Dermis blood vessel endothelial cell (primary cell): ENCODE data around the gene ADAT2. TPM values are rescaled to one million over a fixed set of nuclear protein-coding genes. Genes with fewer than 3 reads are reported as not detected.
"Not testable (repeated sequence)": the region's sequence is repeated elsewhere in the genome, so short reads cannot be mapped to it uniquely, and the experiment has no call there.

Experiments used
- DNase-seq: peaks from one replicate; pipeline ENCODE4 v3.0.0; 2010
- total RNA-seq: library from RNA; depleted of rRNA; stranded (reverse); fragments of >200 nt; gene quantifications from 2 replicates; pipeline ENCODE4 v1.2.3, GENCODE V29; 2014

The ADAT2 gene
- 3.1 and 3.8 TPM in 2 replicates for total RNA-seq

- peak; percentile 95 for DNase-seq
Measured at GRCh38 chr6:143450453-143451371, at the start of gene ADAT2, which contains the start of gene PEX3. Gene ADAT2 (minus strand): TSS chr6:143450695. CDS start chr6:143450658, 37 bp downstream. Gene PEX3 (plus strand): TSS chr6:143450805. CDS start chr6:143451043, 238 bp downstream.

DNA sequence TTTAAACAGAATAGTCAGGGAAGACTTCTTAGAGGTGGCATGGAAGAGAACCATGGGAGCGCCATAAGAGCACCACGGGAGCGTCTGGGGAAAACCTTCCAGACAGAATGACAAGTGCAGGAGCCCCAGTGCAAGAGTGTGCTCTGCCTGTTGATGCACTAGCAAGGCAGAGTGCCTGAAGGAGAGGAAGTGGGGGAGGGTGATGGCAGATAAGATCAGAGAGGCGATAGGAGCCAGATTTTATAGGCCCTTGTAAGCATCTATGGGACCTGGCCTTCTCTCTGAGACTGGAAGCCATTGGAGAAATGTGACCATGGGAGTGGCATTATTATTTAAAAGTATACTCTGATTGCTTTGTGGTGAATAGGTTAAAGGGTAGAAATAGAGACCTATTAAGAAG, 47.9 kb upstream of the ADAT2 start:
- DNase-seq = no peak

GRCh38 chr6:143496974-143497373, 46.5 kb upstream of the ADAT2 start:
- no peak for DNase-seq

GRCh38 chr6:143490775-143491174, 40.3 kb upstream of the ADAT2 start:
- DNase-seq = no peak

DNA sequence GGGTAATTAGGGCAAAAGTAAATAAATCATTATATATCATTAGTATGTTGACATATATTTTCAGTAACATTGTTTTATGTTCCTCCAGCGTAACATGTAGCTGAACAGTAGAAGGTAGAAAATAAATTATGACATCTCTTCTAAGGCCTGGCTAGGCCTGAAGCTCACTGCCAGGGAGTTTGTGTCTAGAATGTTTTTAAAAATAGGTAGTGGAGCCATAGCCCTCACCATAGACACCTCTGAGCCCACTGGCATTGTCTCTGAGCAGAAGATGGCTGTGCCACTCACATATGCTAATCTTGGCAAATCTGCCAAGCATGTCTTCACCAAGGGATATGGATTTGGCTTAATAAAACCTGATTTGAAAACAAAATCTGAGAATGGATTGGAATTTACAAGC, 39.7 kb upstream of the ADAT2 start:
- no peak for DNase-seq

DNA sequence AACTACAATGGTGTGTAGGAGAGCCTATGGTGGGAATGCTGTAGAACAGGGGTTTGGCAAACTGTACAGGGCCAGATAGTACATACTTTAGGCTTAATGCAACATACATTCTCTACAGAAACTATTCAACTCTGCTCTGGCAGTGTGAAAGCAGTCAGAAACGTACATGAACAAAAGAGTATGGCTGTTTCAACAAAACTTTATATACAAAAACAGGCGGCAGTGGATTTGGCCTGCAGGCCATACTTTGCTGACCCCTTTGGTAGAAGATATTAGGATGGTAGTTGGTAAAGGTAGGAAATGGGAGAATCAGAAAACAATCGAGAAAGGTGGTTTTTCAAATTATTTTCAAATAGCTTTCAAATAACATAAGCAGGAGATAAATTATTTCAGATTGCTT, 36.3 kb upstream of the ADAT2 start:
- DNase-seq = no peak

DNA sequence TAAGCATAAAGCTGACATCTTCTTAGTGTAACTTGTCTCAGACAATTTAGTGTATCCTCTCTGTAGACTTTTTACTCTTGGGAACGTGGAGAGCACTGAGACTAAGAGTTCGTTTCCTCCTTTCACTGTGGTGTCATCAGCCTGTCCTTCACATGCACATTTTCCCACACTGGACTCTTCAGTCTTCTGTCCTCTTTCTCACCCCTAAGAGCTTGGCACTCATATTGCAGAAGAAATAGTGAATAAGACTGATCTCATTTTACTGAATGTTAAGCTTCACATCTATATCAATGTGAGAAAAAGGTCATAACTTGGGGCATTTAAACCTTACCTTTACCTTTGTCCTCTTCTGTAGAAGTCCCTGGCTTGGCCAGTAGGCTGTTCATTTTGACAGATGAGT, 35.5 kb upstream of the ADAT2 start:
- DNase-seq = no peak

- DNase-seq = no peak
Measured at GRCh38 chr6:143482593-143482992, 32.1 kb upstream of the ADAT2 start.

DNA sequence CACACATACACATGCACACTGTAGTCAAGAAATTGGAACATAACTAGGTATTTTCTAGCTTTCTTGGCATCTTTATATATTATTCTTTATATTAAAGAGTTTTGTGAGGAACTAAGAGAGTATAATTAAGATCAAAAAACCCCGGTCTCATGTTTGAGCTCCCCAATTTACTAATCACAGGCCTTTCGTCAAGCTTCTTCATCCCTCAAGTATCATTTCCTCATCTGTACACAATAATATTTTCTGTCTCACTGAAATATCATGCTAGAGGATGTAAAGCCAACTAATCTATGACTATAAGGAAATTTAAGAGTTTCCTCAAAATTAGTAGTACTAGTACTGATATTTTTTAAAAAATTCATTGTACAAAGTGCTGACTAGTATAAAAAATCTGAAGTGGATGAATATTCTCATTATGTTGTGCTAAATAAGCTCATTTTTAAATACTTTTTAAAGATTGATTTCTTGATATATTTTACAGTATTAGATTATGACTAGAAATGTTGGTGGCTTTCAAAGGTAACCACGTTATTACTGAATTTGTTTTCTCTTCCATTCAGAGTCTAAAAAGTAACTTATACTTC, 28.1 kb upstream of the ADAT2 start:
- DNase-seq = no peak

GRCh38 chr6:143476545-143476944, 26.1 kb upstream of the ADAT2 start:
- DNase-seq = no peak

GRCh38 chr6:143471822-143472221, 21.3 kb upstream of the ADAT2 start:
- DNase-seq = no peak

DNA sequence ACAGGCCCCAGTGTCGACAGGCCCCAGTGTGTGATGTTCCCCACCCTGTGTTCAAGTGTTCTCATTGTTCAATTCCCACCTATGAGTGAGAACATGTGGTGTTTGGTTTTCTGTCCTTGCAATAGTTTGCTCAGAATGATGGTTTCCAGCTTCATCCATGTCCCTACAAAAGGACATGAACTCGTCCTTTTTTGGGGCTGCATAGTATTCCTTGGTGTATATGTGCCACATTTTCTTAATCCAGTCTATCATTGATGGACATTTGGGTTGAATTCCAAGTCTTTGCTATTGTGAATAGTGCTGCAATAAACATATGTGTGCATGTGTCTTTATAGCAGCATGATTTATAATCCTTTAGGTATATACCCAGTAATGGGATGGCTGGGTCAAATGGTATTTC, 18.3 kb upstream of the ADAT2 start:
- not testable (repeated sequence) for DNase-seq

DNA sequence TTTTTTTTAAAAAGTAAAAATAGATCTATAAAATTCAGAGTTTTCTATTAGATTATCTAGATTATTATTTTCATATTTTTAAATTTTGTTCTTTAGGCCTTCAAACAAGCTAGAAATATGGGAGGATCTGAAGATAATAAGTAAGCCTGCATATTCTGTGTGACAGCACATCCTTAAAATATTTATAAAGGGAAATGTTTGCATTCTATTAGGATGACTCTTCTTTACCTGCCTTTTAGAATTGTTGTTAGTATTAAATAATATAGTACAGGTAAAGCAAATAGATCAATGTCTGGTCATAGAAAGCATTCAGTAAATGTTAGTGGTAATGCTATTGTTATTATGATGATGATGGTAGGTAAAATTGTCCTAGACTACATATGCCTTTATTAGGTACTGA, 17.5 kb upstream of the ADAT2 start:
- DNase-seq = no peak

- no peak for DNase-seq
Measured at GRCh38 chr6:143465546-143465945, 15.1 kb upstream of the ADAT2 start.

DNA sequence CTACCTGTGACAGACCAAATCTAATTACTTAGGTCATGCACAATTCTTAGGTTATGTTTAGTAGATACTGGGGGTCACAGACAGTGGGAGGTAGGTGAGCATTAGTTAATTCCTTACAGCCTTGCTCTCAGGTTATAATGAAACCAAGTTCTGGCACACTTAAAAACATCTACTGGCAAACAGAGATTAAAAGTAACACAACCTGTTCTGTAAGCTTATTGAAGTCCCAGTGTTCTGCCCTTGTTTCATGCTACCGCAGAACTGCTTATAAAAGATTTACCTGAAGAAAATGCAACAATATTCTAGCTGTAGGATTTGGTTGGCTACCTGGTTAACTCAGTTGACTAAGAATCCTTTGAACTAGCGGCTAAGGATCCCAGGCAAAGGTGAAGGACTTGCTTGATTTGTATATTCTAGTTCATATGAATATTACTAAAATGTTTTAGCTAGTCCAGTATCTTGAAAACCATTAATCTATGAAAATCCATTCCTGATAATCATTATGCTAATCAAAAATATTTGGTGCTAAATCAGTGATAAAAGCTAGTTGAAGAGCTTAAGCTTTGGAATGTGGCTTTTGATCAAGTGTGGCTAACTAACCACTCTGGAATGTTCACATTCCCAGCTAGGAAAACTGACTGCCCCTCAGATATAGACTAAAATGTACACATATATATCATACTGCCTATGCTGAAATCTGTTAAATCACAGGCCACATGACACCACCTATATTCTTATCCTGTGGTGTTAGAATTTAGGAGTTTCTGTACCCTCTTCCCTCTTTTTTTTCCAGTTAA, 7.3 kb upstream of the ADAT2 start:
- no peak for DNase-seq

DNA sequence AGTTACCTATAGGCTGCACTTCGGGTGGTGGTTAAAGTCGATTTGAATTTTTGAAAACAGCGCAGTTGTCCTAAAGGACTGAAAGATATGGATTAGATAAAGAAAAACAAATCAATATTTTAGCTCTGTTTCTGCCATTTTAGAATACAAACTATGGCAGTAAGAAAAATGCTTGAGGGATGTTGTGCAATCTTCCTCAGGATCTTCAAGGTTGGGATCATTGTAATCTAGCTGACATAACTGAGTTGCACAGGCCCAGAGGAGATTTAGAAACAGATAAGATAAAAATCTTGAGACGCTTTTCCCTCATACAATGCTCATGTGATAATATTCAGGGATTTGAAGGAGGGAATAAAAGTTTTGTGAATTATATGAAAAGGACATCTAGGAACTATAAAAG, 1.0 kb upstream of the ADAT2 start:
- DNase-seq = no peak

GRCh38 chr6:143449714-143450452, 612 bp downstream of the ADAT2 start:
- peak; percentile 50 for DNase-seq

GRCh38 chr6:143449082-143449713, 1.3 kb downstream of the ADAT2 start:
- DNase-seq = no peak

DNA sequence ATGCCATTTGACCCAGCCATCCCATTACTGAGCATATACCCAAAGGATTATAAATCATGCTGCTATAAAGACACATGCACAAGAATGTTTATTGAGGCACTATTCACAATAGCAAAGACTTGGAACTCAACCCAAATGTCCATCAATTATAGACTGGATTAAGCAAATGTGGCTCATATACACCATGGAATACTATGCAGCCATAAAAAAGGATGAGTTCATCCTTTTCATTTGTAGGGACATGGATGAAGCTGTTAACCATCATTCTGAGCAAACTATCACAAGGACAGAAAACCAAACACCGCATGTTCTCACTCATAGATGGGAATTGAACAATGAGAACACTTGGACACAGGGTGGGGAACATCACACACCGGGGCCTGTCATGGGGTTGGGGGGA, 2.6 kb downstream of the ADAT2 start:
- not testable (repeated sequence) for DNase-seq

DNA sequence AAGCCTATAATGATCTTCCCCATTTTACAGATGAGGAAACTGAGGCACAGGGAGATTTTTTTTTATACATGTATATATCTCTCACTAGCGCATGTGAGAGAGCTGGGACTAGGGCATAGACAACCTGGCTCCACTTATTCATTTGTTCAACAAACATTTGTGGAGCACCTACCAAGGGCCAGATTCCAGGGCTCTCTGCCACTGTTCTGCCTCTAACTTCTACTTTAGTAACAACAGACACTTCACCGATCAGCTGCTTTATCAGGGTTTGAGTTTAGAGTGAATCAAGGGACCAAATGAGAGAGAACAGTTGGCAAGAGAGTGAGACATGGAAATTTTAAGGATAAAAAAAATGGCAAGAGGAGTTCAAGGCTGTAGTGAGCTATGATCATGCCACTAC, 7.4 kb downstream of the ADAT2 start:
- DNase-seq = no peak

- no peak for DNase-seq
Measured at GRCh38 chr6:143441680-143442545, 8.6 kb downstream of the ADAT2 start.
